GM12872 (cell line): ENCODE measurements around the gene NFE2.

Experiments
- CTCF ChIP-seq: IDR thresholded peaks from 3 replicates; pipeline ENCODE4 v1.5.1; 2011; ENCODE audit warnings: low read depth, mild to moderate bottlenecking, low read length, moderate library complexity; ENCODE audit not compliant: insufficient read depth

NFE2 gene

GRCh38 chr12:54300732-54301427, at the start of gene NFE2:
Gene NFE2, minus strand, starts transcription at chr12:54301015. Its CDS starts 5,767 bp downstream, at chr12:54295248.
- TF ChIP-seq CTCF, result no peak

- no peak for TF ChIP-seq CTCF
Measured at GRCh38 chr12:54349679-54350078, 48.9 kb upstream of the NFE2 start.

- no peak for TF ChIP-seq CTCF
Measured at GRCh38 chr12:54349036-54349435, 48.2 kb upstream of the NFE2 start.

- TF ChIP-seq CTCF, result no peak
Measured at GRCh38 chr12:54341378-54342300, 40.8 kb upstream of the NFE2 start.

GRCh38 chr12:54340846-54341245, 40.0 kb upstream of the NFE2 start:
- TF ChIP-seq CTCF, result no peak

- TF ChIP-seq CTCF, result no peak
Measured at GRCh38 chr12:54338698-54339296, 38.0 kb upstream of the NFE2 start.
